VCaP (cell line): Measurements from ENCODE around the gene RUBCNL.

ENCODE experiments used
- H3K27ac ChIP-seq: fragments of 450-650 bp; 2 replicates; pipeline ENCODE4 v1.5.1; 2017
- TF ChIP-seq, protein P1 (sequence below): fragments of 450-650 bp; conservative IDR thresholded peaks from 2 replicates; pipeline ENCODE4 v1.5.1; 2017; ENCODE audit warnings: mild to moderate bottlenecking, moderate library complexity

RUBCNL gene

GRCh38 chr13:46320821-46321220 is 66.2 kb downstream of the RUBCNL start:
- H3K27ac ChIP-seq, result peak overlapping the region; percentile 15; the same call in 1 of the 2 replicates
- TF ChIP-seq, protein P1, sequence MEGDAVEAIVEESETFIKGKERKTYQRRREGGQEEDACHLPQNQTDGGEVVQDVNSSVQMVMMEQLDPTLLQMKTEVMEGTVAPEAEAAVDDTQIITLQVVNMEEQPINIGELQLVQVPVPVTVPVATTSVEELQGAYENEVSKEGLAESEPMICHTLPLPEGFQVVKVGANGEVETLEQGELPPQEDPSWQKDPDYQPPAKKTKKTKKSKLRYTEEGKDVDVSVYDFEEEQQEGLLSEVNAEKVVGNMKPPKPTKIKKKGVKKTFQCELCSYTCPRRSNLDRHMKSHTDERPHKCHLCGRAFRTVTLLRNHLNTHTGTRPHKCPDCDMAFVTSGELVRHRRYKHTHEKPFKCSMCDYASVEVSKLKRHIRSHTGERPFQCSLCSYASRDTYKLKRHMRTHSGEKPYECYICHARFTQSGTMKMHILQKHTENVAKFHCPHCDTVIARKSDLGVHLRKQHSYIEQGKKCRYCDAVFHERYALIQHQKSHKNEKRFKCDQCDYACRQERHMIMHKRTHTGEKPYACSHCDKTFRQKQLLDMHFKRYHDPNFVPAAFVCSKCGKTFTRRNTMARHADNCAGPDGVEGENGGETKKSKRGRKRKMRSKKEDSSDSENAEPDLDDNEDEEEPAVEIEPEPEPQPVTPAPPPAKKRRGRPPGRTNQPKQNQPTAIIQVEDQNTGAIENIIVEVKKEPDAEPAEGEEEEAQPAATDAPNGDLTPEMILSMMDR, result no peak

GRCh38 chr13:46320406-46320805 is 66.6 kb downstream of the RUBCNL start:
- no peak overlapping the region for H3K27ac ChIP-seq
- TF ChIP-seq, protein P1, result no peak

GRCh38 chr13:46318986-46319385 is 68.1 kb downstream of the RUBCNL start:
- TF ChIP-seq, protein P1, result no peak
- H3K27ac ChIP-seq, result peak overlapping the region; percentile 53; the same call in 1 of the 2 replicates

- H3K27ac ChIP-seq, result peak overlapping the region; percentile 53
- TF ChIP-seq, protein P1, result peak; percentile 74
Measured at GRCh38 chr13:46317120-46317519, 69.9 kb downstream of the RUBCNL start.

DNA sequence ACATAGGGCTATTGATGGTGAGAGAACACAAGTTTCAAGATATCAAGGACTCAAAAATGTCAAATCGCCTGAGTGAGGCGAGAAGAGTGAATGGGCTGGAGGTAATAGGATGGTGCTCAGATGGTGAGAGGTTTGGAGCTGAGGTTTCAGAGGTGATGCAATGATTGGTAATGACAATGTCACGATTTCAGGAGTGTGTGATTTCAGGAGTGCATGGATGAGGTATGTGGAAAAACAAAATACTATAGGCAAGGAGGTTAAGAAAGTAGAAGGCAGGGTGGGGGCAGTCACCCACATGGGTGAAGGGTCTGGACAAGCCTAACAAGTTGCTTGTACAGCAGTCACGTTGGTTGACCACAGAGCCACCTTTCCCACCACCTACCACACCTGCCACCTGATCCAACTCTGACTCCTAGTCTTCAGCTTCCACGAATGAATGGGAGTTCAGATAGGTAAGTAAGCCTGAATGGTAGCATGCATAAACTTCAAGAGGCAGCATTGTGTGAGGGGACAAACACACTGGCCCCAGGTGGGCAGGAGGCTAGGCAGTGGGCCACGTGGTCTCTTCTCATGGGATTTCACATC is 71.5 kb downstream of the RUBCNL start:
- no peak overlapping the region for H3K27ac ChIP-seq
- TF ChIP-seq, protein P1, result no peak

DNA sequence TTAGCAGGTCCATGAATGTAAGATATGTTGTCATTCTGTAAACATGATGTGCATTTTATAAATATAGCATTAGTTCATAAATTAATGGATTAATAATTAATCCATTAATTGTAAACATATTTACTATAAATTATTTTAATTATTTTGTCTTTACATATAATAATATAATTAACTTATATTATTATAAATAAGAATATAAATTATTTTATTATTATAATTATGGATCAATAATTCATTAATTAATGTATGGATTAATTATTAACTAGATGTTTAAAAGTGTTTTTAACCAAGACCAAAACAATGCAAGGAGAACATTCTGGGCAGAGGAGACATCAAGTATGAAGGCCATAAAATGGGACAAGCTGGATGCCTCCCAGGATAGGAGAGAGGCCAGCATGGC is 72.0 kb downstream of the RUBCNL start:
- TF ChIP-seq, protein P1, result no peak
- no peak overlapping the region for H3K27ac ChIP-seq

DNA sequence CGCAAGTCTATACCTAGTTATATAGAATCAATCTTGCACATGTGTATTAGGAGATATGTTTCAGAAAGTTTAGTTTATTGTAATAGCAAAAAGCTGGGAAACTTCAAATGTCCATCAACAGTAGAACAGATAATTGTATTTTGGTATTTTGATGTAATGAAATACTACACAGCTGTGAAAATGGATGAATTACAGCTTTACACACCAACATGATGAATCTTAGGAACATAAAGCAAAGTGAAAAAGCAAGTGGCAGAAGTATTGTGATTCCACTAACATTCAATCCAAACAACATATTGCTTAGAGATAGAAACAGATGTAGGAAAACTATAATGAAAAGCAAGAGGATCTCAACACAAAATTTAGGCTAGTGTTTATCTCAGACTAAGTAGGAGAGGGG is 72.5 kb downstream of the RUBCNL start:
- H3K27ac ChIP-seq, result no peak overlapping the region
- TF ChIP-seq, protein P1, result no peak
